Right kidney (tissue), 9 donors: ENCODE measurements around the gene CRYAA.
"Not testable (repeated sequence)": the region's sequence is repeated elsewhere in the genome, so short reads cannot be mapped to it uniquely, and the experiment has no call there.

Source experiments
- DNase-seq: peaks from one replicate; pipeline ENCODE4 v3.0.0-alpha.2; 2016
- long read RNA-seq, 8 donors: transcript quantifications; one replicate each; lab custom pipeline, GENCODE V29; 2026

Gene CRYAA
- long read RNA-seq, donor 1: 0 reads
- long read RNA-seq, donor 2: 0 reads
- long read RNA-seq, donor 3: 0 reads
- long read RNA-seq, donor 4: 0 reads
- long read RNA-seq, donor 5: 0 reads
- long read RNA-seq, donor 6: 0 reads
- long read RNA-seq, donor 7: 0 reads
- long read RNA-seq, donor 8: 0 reads

GRCh38 chr21:43168708-43169107 is at the start of gene CRYAA:
TSS of gene CRYAA (plus strand) at chr21:43169008. CDS start at chr21:43169100, 92 bp downstream.
- not testable (repeated sequence) for DNase-seq

GRCh38 chr21:43130094-43130493 is 38.7 kb upstream of the CRYAA start:
- not testable (repeated sequence) for DNase-seq

- not testable (repeated sequence) for DNase-seq
These were observed 34.3 kb upstream of the CRYAA start for GRCh38 chr21:43134520-43134919.

GRCh38 chr21:43138944-43139343 is 29.9 kb upstream of the CRYAA start:
- not testable (repeated sequence) for DNase-seq

DNA sequence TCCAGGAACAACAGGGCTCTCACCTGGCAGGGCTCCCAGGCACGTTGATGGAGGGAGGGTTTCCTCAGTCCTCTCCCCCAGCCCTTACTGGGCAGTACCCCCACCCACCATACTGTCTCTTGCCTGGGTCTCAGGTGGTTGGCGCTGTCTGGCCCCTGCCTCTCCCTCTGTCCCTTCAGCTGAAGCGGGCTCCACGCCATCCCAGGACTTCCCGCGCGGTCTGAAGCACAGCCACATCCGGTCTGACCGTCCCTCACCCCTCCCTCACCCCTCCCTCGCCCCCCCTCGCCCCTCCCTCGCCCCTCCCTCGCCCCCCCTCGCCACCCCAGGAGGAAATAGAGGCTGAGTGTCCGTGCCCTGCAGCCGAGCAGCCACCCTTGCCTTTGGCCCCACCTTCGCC is 27.4 kb upstream of the CRYAA start:
- DNase-seq: not testable (repeated sequence)

DNA sequence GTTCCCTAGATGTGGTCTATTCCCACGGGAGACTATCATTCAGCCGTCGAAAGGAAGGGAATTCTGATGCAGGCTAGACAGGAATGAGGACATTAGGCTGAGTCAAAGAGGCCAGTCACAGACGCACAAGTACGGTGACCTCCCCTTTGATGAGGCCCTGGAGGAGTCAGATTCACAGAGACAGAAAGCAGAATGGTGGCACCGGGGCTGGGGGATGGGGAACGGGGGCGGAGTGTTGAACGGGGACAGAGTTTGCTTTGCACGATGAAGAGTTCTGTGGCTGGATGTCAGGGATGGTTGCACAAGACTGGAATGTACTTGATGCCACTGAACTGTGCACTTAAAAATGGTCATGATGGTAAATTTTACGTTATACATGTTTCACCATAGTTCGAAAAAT is 22.2 kb upstream of the CRYAA start:
- not testable (repeated sequence) for DNase-seq

GRCh38 chr21:43147999-43148398 is 20.8 kb upstream of the CRYAA start:
- not testable (repeated sequence) for DNase-seq

- DNase-seq: not testable (repeated sequence)
These were observed 19.5 kb upstream of the CRYAA start for GRCh38 chr21:43149344-43149743.

DNA sequence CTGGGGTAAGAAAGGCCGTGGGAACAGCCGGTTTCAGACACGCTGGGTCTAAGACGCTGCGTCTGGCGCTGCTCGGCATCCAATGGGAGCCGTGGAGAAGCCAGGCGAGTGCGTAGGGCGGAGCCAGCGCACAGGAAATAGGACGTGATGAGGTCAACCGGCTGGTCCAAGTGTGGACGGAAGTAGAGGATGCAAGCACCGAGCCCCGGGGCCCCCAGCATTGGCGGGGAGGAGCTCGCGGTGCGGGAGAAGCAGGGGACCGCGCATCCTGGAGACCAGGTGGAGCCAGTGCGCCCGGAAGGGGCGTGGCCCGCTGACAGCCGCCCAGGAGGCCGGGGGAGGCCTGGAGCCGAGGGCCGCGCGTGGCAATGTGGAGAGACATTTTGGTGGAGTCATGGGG is 15.2 kb upstream of the CRYAA start:
- DNase-seq: not testable (repeated sequence)

DNA sequence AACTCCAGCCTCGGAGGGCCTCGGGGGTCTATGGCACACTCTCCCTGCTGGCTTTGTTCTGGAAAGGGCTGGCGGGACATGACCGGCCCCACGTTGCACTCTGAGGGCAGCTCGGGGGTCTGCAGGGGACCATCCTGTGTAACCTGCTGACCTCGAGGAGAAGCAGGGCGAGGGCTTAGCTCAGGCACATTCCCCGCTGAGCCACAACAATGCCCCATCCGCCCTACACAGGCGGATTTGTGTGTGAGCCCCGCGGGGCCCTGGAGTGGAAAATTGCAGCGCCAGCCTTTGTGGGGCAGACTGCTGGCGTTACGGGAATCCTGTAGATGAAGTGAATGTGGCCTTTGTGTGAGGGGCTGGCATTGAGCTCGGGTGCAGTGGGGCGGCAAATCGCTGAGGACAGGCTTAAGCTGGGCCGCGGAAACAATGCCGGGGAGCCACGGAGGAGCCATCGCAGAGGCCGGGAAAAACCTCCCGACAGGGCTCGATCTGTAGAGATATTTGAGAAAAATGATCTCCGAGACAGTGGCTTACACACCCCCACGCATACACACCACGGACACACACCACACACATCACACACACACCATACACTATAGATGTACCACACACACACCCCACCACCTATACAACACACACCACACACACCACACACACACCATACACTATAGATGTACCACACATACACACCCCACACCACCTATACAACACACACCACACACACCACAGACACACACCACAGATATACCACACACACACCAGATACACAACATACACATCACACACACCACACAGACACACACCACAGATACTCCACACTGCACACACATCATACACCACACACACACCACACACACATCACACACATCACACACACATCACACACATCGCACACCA is 9.3 kb upstream of the CRYAA start:
- DNase-seq: peak; percentile 2

GRCh38 chr21:43161826-43162707 is 6.7 kb upstream of the CRYAA start:
- not testable (repeated sequence) for DNase-seq

- not testable (repeated sequence) for DNase-seq
These were observed 6.1 kb upstream of the CRYAA start for GRCh38 chr21:43162708-43163205.

DNA sequence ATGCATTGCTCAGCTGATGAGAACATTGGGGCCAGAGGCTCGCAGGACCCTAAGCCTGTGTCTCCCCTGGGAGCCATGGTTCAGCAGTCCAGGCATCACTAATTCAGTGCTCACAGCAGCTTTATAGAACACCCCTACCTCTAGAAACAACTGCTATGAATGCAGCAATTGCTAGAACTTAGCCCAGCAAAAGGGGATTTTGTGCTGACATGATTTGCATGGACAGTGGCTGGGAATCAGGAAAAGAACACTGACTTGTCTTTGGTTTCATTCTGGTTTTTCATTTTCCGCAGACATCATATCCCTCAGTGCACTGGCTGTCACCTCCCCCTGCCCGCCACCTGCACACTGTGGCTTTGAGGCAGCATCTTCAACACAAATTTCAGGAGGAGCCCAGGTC is 4.0 kb upstream of the CRYAA start:
- DNase-seq: not testable (repeated sequence)

DNA sequence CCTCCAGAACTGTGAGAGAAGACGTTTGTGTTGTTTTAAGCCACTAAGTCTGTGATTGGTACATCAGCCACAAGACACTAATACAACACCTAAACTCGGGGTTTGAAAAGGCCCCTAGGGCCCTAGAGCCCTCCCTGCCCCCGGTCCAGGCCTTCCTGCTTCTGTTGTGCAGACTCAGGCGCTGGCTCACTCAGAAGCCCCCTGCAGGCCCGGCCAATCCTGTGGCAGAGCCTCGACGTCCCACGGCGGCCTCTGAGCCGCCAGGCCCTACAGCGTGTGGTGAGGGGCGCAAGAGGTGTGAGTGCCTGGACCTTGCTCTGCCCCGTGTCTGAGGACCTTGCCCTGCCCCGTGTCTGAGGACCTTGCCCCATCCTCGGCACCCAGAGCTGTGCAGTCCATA is 3.1 kb upstream of the CRYAA start:
- not testable (repeated sequence) for DNase-seq

DNA sequence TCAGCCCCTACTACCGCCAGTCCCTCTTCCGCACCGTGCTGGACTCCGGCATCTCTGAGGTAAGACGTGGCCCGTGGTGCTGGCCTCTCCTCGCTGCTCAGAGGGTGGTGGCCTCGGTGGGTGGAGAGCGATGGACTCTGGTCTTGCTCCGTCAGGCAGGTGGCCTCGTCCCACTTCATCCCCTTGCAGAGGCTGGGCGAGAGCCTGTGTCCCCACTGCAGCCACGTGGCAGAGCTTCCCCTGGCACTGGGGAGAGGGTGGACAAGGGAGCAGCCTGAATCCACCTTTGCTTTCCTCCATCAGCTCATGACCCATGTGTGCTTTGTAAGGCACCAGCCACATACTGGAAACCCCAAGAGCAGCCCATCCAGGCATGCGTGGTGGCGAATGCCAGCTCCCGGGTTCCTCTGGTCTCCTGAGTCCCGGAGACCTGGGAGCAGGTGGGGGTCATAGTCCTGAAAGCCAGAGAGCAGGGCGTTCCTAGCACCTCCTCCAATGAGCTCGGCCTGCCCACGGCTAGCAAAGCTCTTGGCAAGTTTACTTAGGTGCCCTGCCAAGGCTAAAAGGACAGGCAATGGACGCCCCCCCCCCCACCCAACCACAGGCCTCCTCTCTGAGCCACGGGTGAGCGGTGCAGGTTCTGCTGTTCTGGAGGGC is 550 bp downstream of the CRYAA start:
- DNase-seq: not testable (repeated sequence)

DNA sequence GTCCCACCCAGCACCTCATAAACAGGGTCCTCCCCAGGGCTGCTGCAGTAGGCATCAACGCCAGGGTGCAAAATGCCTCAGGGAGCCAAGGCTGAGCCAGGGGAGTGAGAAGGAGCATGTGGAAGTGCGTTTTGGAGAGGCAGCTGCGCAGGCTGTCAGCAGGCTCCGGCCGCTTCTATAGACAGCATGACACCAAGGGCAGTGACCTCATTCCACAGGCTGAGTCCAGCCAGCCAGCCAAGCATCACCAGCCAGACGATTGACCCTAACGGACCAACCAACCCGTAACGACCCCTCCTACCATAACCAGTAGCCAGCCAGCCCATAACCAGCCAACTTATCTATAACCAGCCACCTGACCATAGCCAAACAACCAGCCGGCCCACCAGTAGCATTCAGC is 1.1 kb downstream of the CRYAA start:
- DNase-seq: not testable (repeated sequence)

- DNase-seq: not testable (repeated sequence)
These were observed 4.0 kb downstream of the CRYAA start for GRCh38 chr21:43172812-43173211.

GRCh38 chr21:43173438-43173837 is 4.6 kb downstream of the CRYAA start:
- not testable (repeated sequence) for DNase-seq

- not testable (repeated sequence) for DNase-seq
These were observed 5.1 kb downstream of the CRYAA start for GRCh38 chr21:43173930-43174329.

DNA sequence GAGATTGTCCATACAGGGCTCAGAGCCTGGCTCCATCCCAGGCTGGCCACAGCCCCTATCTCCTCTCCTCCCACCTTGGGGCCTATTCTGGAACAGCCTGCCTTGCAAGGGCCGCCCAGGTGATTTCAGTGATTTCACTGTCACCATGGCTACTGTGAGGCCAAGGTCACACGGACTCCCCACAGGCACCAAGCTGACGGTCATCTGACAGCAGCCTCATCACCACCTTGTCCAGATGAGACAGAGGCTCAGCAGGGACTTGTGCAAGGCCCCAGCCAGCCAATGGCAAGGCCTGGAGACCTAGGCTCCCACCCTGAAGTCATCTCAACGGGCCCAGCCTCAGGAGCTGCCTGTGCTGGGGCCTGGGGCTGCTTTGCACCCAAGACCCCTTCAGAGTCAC is 6.2 kb downstream of the CRYAA start:
- DNase-seq: not testable (repeated sequence)

GRCh38 chr21:43176621-43177020 is 7.8 kb downstream of the CRYAA start:
- DNase-seq: not testable (repeated sequence)
